Fibroblast of lung (primary cell): ENCODE data around the gene CNTFR.

Source experiments
- CTCF ChIP-seq, 2 donors: IDR thresholded peaks in 1 of 2; conservative IDR thresholded peaks in 1 of 2; 1 replicate in 1 of 2; 2 replicates in 1 of 2; pipeline ENCODE4 v1.5.1; 2011 to 2012; ENCODE audit warnings: low read length in 2 of 2, control low read depth in 1 of 2, inconsistent platforms in 1 of 2, low read depth in 1 of 2, mild to moderate bottlenecking in 1 of 2
- EZH2 ChIP-seq: IDR thresholded peaks from 2 replicates; pipeline ENCODE4 v1.5.1; 2012; ENCODE audit warnings: low read length, control low read depth, mild to moderate bottlenecking; ENCODE audit errors: missing control alignments

GRCh38 chr9:34546834-34547827 is 42.4 kb downstream of the CNTFR start:
- peak; percentile 69 to 71 for TF ChIP-seq CTCF (conservative IDR thresholded peaks at IDR 0.05 in 1 of 2, IDR thresholded peaks at IDR 0.05 in 1 of 2; ENCODE audit: low read depth in 1 of 2, low read length in 2 of 2)
- TF ChIP-seq EZH2: no peak
